GM12878 (cell line): ENCODE measurements around the gene NISCH. TPM values are rescaled to one million over a fixed set of nuclear protein-coding genes. Genes with fewer than 3 reads are reported as not detected.

ENCODE experiments used
- ATAC-seq: fragments of 200-7000 bp; cut with Tn5 transposase; 3 replicates; pipeline ENCODE4 v1.9.1; 2020; ENCODE audit warnings: mild to moderate bottlenecking, moderate library complexity
- BruUV-seq: library from RNA; stranded (reverse); fragments of 400-500 nt; replicated peaks from 2 replicates; lab custom pipeline; 2021; lab: Mats Ljungman, UMichigan
- CTCF ChIA-PET: fragments of 300-600 bp; sonication (Branson Sonifier 250); formaldehyde crosslinking; extraction: SDS; loops from one replicate; lab custom pipeline; 2021; ENCODE audit warnings: inconsistent platforms; lab: Yijun Ruan, JAX
- POLR2A ChIA-PET: fragments of 350-600 bp; formaldehyde crosslinking; extraction: SDS; loops from one replicate; lab custom pipeline; 2021; ENCODE audit warnings: inconsistent platforms; lab: Charles Lee
- RAD21 ChIA-PET: fragments of 300-600 bp; sonication (Branson Sonifier 250); formaldehyde crosslinking; loops from one replicate; lab custom pipeline; 2023; ENCODE audit warnings: antibody characterized with exemption; ENCODE audit not compliant: unreplicated experiment; lab: Charles Lee
- SMC1A ChIA-PET: fragments of 300-600 bp; sonication (Branson Sonifier 250); formaldehyde crosslinking; loops from one replicate; lab custom pipeline; 2023; ENCODE audit not compliant: unreplicated experiment, uncharacterized antibody; lab: Charles Lee
- DNase-seq: peaks from one replicate; pipeline ENCODE4 v3.0.0-alpha.2; 2011; ENCODE audit warnings: low read depth, low spot score
- FAIRE-seq: peaks from 3 replicates; lab custom pipeline; 2011; peaks lifted over from hg19 to GRCh38; lab: Jason Lieb, UNC
- H2AFZ ChIP-seq: 2 replicates; pipeline ENCODE4 v1.6.0; 2011; ENCODE audit warnings: low read depth, low read length, control low read depth; ENCODE audit not compliant: control insufficient read depth
- H3K27ac ChIP-seq: 2 replicates; pipeline ENCODE4 v1.5.1; 2011; ENCODE audit warnings: control low read depth; ENCODE audit not compliant: control insufficient read depth, insufficient read depth
- H3K27me3 ChIP-seq, 2 experiments: replicated peaks in 1 of 2; 2 replicates each; pipeline versions ENCODE4 v1.6.0 to v1.6.1; 2011; ENCODE audit warnings: low read length in 1 of 2; ENCODE audit not compliant: control insufficient read depth in 2 of 2, insufficient read depth in 2 of 2
- H3K36me3 ChIP-seq, 2 experiments: 2 replicates each; pipeline ENCODE4 v1.5.1; 2011; ENCODE audit warnings: low read length in 1 of 2; ENCODE audit not compliant: control insufficient read depth in 2 of 2, insufficient read depth in 2 of 2
- H3K4me1 ChIP-seq: 2 replicates; pipeline ENCODE4 v1.6.1; 2011; ENCODE audit warnings: mild to moderate bottlenecking, low read length, moderate library complexity, mixed read lengths; ENCODE audit not compliant: control insufficient read depth, insufficient read depth
- H3K4me2 ChIP-seq: 2 replicates; pipeline ENCODE4 v1.6.0; 2011; ENCODE audit warnings: control low read depth; ENCODE audit not compliant: control insufficient read depth, insufficient read depth
- H3K4me3 ChIP-seq: fragments of 200-600 bp; sonication (generic); 2 replicates; pipeline ENCODE4 v1.5.1; 2016
- H3K79me2 ChIP-seq: 2 replicates; pipeline ENCODE4 v1.6.0; 2011; ENCODE audit warnings: low read length; ENCODE audit not compliant: control insufficient read depth, insufficient read depth
- H3K9ac ChIP-seq: 2 replicates; pipeline ENCODE4 v1.8.0; 2011; ENCODE audit warnings: low read length, control low read depth, mixed read lengths; ENCODE audit not compliant: control insufficient read depth, insufficient read depth
- H3K9me3 ChIP-seq: replicated peaks from 3 replicates; pipeline ENCODE4 v1.5.1; 2011; ENCODE audit warnings: mild to moderate bottlenecking, low read length; ENCODE audit not compliant: control insufficient read depth, insufficient read depth
- H4K20me1 ChIP-seq: 2 replicates; pipeline ENCODE4 v1.6.0; 2011; ENCODE audit not compliant: control insufficient read depth, insufficient read depth
- CHD4 ChIP-seq: fragments of 200-600 bp; sonication (generic); IDR thresholded peaks from 2 replicates; pipeline ENCODE4 v1.6.1; 2016; ENCODE audit warnings: mild to moderate bottlenecking
- CREM ChIP-seq: IDR thresholded peaks from 2 replicates; pipeline ENCODE4 v1.6.1; 2014; ENCODE audit warnings: antibody characterized with exemption, low read depth
- E2F4 ChIP-seq: IDR thresholded peaks from 2 replicates; pipeline ENCODE4 v1.6.1; 2012; ENCODE audit warnings: low read depth, low read length, improper control_type of control experiment
- E2F8 ChIP-seq: fragments of 450-650 bp; IDR thresholded peaks from 2 replicates; pipeline ENCODE4 v1.6.1; 2018; ENCODE audit warnings: mild to moderate bottlenecking, low read depth, moderate library complexity; ENCODE audit not compliant: partially characterized antibody
- ESRRA ChIP-seq: IDR thresholded peaks from 2 replicates; pipeline ENCODE4 v1.6.1; 2012; ENCODE audit warnings: mild to moderate bottlenecking, low read length, improper control_type of control experiment
- IKZF1 ChIP-seq: fragments of 450-650 bp; conservative IDR thresholded peaks from 2 replicates; pipeline ENCODE4 v1.6.1; 2017; ENCODE audit warnings: antibody characterized with exemption, mild to moderate bottlenecking
- KAT2A ChIP-seq: conservative IDR thresholded peaks from 2 replicates; pipeline ENCODE4 v1.6.1; 2011; ENCODE audit warnings: low read depth, low read length; ENCODE audit not compliant: control insufficient read depth
- PKNOX1 ChIP-seq: fragments of 450-650 bp; IDR thresholded peaks from 2 replicates; pipeline ENCODE4 v1.6.1; 2016; ENCODE audit warnings: mild to moderate bottlenecking
- POU2F2 ChIP-seq: IDR thresholded peaks from 3 replicates; pipeline ENCODE4 v1.6.1; 2011; ENCODE audit warnings: low read depth, mild to moderate bottlenecking, low read length, borderline replicate concordance
- REST ChIP-seq: IDR thresholded peaks from 2 replicates; pipeline ENCODE4 v1.6.1; 2012; ENCODE audit warnings: mild to moderate bottlenecking, low read depth, low read length
- ZBED1 ChIP-seq: IDR thresholded peaks from 2 replicates; pipeline ENCODE4 v1.6.1; 2016; ENCODE audit warnings: borderline replicate concordance
- ZBTB33 ChIP-seq: fragments of 450-650 bp; IDR thresholded peaks from 2 replicates; pipeline ENCODE4 v1.6.1; 2017; ENCODE audit warnings: mild to moderate bottlenecking
- ZNF274 ChIP-seq: IDR thresholded peaks from one replicate; pipeline ENCODE4 v1.8.0; 2011; ENCODE audit not compliant: insufficient read length, insufficient read depth
- WGBS: methylation state at CpG from one replicate; pipeline ENCODE4 v1.1.6; 2016; ENCODE audit warnings: low lambda C conversion rate; ENCODE audit not compliant: insufficient replicate concordance, insufficient coverage; ENCODE audit errors: missing lambda C conversion rate; 5-methylcytosine and 5-hydroxymethylcytosine counted together
- in situ Hi-C: fragments of 300-500 bp; cut with MboI; formaldehyde crosslinking; loops from 9 replicates; pipeline ENCODE4 v1.14.3; 2018; ENCODE audit warnings: mixed read lengths
- intact Hi-C: fragments of 100-400 bp; cut with micrococcal nuclease; formaldehyde crosslinking; loops from one replicate; pipeline ENCODE4 v1.14.2; 2022; ENCODE audit not compliant: unreplicated experiment
- polyA plus RNA-seq, 11 experiments: library from polyadenylated mRNA; depleted of rRNA in 4 of 11; unstranded in 6 of 11; stranded (reverse) in 5 of 11; fragments of >200 nt; fragmentation: Nextera tagmentation in 4 of 11; fragmentation: Illumina TruSeq in 1 of 11; extraction: Ambion mirVana in 4 of 11; extraction: Trizol in 1 of 11; gene quantifications; 1 replicate in 1 of 11; 2 replicates in 10 of 11; pipeline versions ENCODE4 v1.2.1 to v1.2.3, GENCODE V29; 2011 to 2016; ENCODE audit warnings: inconsistent platforms in 2 of 11, missing spikeins in 2 of 11, low read depth in 1 of 11
- total RNA-seq, 4 experiments: library from RNA; depleted of rRNA in 3 of 4; stranded (reverse); fragments of >200 nt in 3 of 4; fragmentation: Illumina TruSeq in 1 of 4; extraction: Trizol in 1 of 4; gene quantifications; 2 replicates each; pipeline versions ENCODE4 v1.2.1 to v1.2.3, GENCODE V29; 2013 to 2021

Gene NISCH
- total and polyA plus RNA-seq, 10 of the 15 experiments (the other 5 are each of a cell fraction or from before 2014, with no cell fraction given), result 0.76 to 52.5 (median 24.6) TPM

- in situ Hi-C loops (no loop called here), intact Hi-C loops (no loop called here)
- Histone ChIP-seq H3K79me2 (no peaks in the 10 kb centered on the region), H3K27me3 (no peaks in the 10 kb centered on the region; a peak in 1 of 4 replicates), H3K4me2 (no peak overlapping the region), H4K20me1 (no peaks in the 10 kb centered on the region), H3K9me3 (no peaks in the 10 kb centered on the region), H3K27ac (no peak overlapping the region), H3K9ac (no peak overlapping the region), H2AFZ (no peak overlapping the region), H3K4me3 (no peak overlapping the region), H3K4me1 (no peaks in the 10 kb centered on the region), H3K36me3 (no peaks in the 10 kb centered on the region)
- BruUV-seq, result no TSS peak
- FAIRE-seq (no peak), ATAC-seq (no peak), DNase-seq (no peak)
- 47% methylated on average over 5 of the region's 5 CpGs for WGBS
- CTCF ChIA-PET, result interaction anchor here (1.5 kb wide), 1 partner anchor 25 kb away, joined by 5 read pairs; no protein-coding TSS in a partner anchor
- TF ChIP-seq E2F8 (no peak), E2F4 (no peak), ESRRA (no peak), CHD4 (no peak), ZBTB33 (no peak), REST (no peak), ZBED1 (no peak), ZNF274 (no peak), CREM (no peak), KAT2A (no peak), POU2F2 (no peak), PKNOX1 (no peak), IKZF1 (no peak)
- SMC1A ChIA-PET, result interaction anchor here (1.0 kb wide), 1 partner anchor 11 kb away, joined by 4 read pairs; no protein-coding TSS in a partner anchor
- POLR2A ChIA-PET, result interaction anchor here (0.6 kb wide), 1 partner anchor 140 kb away, joined by 4 read pairs; no protein-coding TSS in a partner anchor
- RAD21 ChIA-PET, result no interaction called here
Measured at GRCh38 chr3:52423173-52423572, 32.2 kb upstream of the NISCH start.
